ENCODE data around the gene ANKFY1. TPM values are rescaled to one million over a fixed set of nuclear protein-coding genes. Genes with fewer than 3 reads are reported as not detected.

ANKFY1 gene
- total and polyA plus RNA-seq, 7 donors, result 6.0 to 68.0 (median 52.6) TPM

- intact Hi-C loops (cut with DNase I), result no loop called here
- peaks cover 0 to 36% (median 24%) of the 10 kb centered on the region in 4 donors for H3K4me1 ChIP-seq
- no peaks in the 10 kb centered on the region for H3K27me3 ChIP-seq
- DNase-seq, result no peak
- H3K27ac ChIP-seq, result no peak overlapping the region
- TF ChIP-seq POLR2A (IDR thresholded peaks at IDR 0.05), result no peak
- TF ChIP-seq POLR2AphosphoS5 (IDR thresholded peaks at IDR 0.05), result no peak
- TF ChIP-seq EP300 (IDR thresholded peaks at IDR 0.05), result no peak
- TF ChIP-seq CTCF (IDR thresholded peaks at IDR 0.05), result no peak
- WGBS, 2 donors, result 29 to 71% methylated on average over 3 of the region's 3 CpGs
- H3K9me3 ChIP-seq, result no peaks in the 10 kb centered on the region
- peaks cover 0 to 31% (median 0%) of the 10 kb centered on the region in 4 donors for H3K36me3 ChIP-seq
- no peak overlapping the region for H3K4me3 ChIP-seq
These were observed 33.6 kb upstream of the ANKFY1 start for GRCh38 chr17:4297351-4297750.

GRCh38 chr17:4295686-4296085, 31.9 kb upstream of the ANKFY1 start:
- Histone ChIP-seq H3K9me3 (no peaks in the 10 kb centered on the region), H3K36me3 (peaks cover 0 to 31% (median 0%) of the 10 kb centered on the region in 4 donors), H3K4me3 (no peak overlapping the region), H3K27ac (no peak overlapping the region), H3K4me1 (peaks cover 0 to 23% (median 16%) of the 10 kb centered on the region in 4 donors), H3K27me3 (no peaks in the 10 kb centered on the region)
- WGBS, 2 donors, result 73 to 80% methylated on average over 4 of the region's 4 CpGs
- intact Hi-C loops (cut with DNase I), result no loop called here
- DNase-seq, result no peak
- TF ChIP-seq CTCF (IDR thresholded peaks at IDR 0.05), result no peak
- TF ChIP-seq EP300 (IDR thresholded peaks at IDR 0.05), result no peak
- TF ChIP-seq POLR2A (IDR thresholded peaks at IDR 0.05), result no peak
- TF ChIP-seq POLR2AphosphoS5 (IDR thresholded peaks at IDR 0.05), result no peak

DNA sequence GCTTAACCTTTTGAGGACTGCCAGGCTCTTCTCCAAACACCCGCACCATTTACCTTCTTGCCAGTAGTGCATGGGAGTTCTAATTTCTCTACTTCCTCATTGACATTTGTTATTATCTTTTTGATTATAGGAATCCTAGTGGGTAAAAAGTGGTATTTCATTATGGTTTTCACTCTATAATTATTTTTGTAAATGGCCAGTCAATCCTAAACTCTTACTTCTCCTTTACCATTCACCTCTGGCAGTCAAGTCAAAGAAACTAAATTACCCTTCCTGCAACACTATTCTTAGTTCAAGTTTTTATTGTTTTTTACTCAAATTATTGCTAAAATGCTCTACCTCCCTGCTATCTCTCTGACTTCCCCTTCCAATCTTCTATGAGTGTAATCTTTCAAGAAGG, 29.8 kb upstream of the ANKFY1 start:
- WGBS, 2 donors, result 88 to 89% methylated on average over 1 of the region's 1 CpG
- H3K27me3 ChIP-seq, result no peaks in the 10 kb centered on the region
- peaks cover 0 to 45% (median 0%) of the 10 kb centered on the region in 4 donors for H3K36me3 ChIP-seq
- no peak overlapping the region for H3K27ac ChIP-seq
- intact Hi-C loops (cut with DNase I), result no loop called here
- no peaks in the 10 kb centered on the region for H3K9me3 ChIP-seq
- DNase-seq, result no peak
- H3K4me1 ChIP-seq, result peaks cover 0 to 19% (median 12%) of the 10 kb centered on the region in 4 donors
- no peak for TF ChIP-seq EP300 (IDR thresholded peaks at IDR 0.05)
- TF ChIP-seq POLR2A (IDR thresholded peaks at IDR 0.05), result no peak
- no peak for TF ChIP-seq CTCF (IDR thresholded peaks at IDR 0.05)
- no peak for TF ChIP-seq POLR2AphosphoS5 (IDR thresholded peaks at IDR 0.05)
- no peak overlapping the region for H3K4me3 ChIP-seq

- intact Hi-C loops (cut with DNase I), result no loop called here
- no peak for TF ChIP-seq CTCF (IDR thresholded peaks at IDR 0.05)
- no peak for TF ChIP-seq POLR2A (IDR thresholded peaks at IDR 0.05)
- TF ChIP-seq POLR2AphosphoS5 (IDR thresholded peaks at IDR 0.05), result no peak
- no peak for TF ChIP-seq EP300 (IDR thresholded peaks at IDR 0.05)
- H3K27ac ChIP-seq, result no peak overlapping the region
- H3K4me3 ChIP-seq, result no peak overlapping the region
- H3K9me3 ChIP-seq, result no peaks in the 10 kb centered on the region
- DNase-seq, result no peak
- WGBS, 2 donors, result 29 to 74% methylated on average over 3 of the region's 3 CpGs
- peaks cover 0 to 40% (median 0%) of the 10 kb centered on the region in 4 donors for H3K36me3 ChIP-seq
- H3K4me1 ChIP-seq, result no peaks in the 10 kb centered on the region
- H3K27me3 ChIP-seq, result no peaks in the 10 kb centered on the region
These were observed 23.9 kb upstream of the ANKFY1 start for GRCh38 chr17:4287710-4288109.

- peaks cover 0 to 5% (median 0%) of the 10 kb centered on the region in 4 donors for H3K4me1 ChIP-seq
- no peaks in the 10 kb centered on the region for H3K27me3 ChIP-seq
- intact Hi-C loops (cut with DNase I), result no loop called here
- no peaks in the 10 kb centered on the region for H3K9me3 ChIP-seq
- 96% methylated on average over 5 of the region's 5 CpGs for WGBS, 2 donors
- no peak for DNase-seq
- no peak overlapping the region for H3K27ac ChIP-seq
- no peak for TF ChIP-seq POLR2A (IDR thresholded peaks at IDR 0.05)
- no peak for TF ChIP-seq EP300 (IDR thresholded peaks at IDR 0.05)
- no peak for TF ChIP-seq POLR2AphosphoS5 (IDR thresholded peaks at IDR 0.05)
- TF ChIP-seq CTCF (IDR thresholded peaks at IDR 0.05), result no peak
- H3K4me3 ChIP-seq, result no peak overlapping the region
- H3K36me3 ChIP-seq, result peaks cover 0 to 34% (median 3%) of the 10 kb centered on the region in 4 donors
These were observed 12.7 kb upstream of the ANKFY1 start for GRCh38 chr17:4276514-4276913.
